Lung microvascular endothelial cell (primary cell): ENCODE measurements around the gene C16orf86. TPM values are rescaled to one million over a fixed set of nuclear protein-coding genes. Genes with fewer than 3 reads are reported as not detected.
A peak's percentile ranks its signal among the peaks of the same experiment; 100 is the strongest.

Experiments
- DNase-seq, 2 donors: peaks; one replicate each; pipeline versions ENCODE4 v3.0.0 to v3.0.0-alpha.2; 2010; ENCODE audit warnings: low read depth in 2 of 2
- total RNA-seq: library from RNA; depleted of rRNA; stranded (reverse); fragments of >200 nt; gene quantifications from 2 replicates; pipeline ENCODE4 v1.2.1, GENCODE V29; 2014

C16orf86 gene, protein sequence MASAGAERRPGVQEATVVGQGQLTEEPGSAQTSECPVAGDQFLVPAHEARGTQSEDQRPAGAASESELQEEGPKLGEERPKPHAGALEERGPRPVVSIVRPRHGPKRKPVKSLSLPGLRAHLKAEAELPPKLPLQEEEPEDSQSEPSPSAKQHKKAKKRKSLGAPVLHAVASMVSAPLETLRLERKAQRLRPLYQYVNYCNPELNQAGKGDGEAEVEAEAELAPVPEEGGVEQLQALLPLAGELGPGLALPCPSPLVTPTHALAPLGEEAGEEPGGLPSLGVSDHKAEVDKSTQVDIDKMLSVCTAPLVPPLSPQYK
- total RNA-seq = 2.6 and 2.8 TPM in 2 replicates

- peak; percentile 69 to 85 for DNase-seq
Observed at GRCh38 chr16:67666559-67667452, at the start of gene C16orf86, which contains the start of gene ENKD1. TSS of gene C16orf86 (plus strand) at chr16:67666814. CDS start at chr16:67666971, 157 bp downstream. TSS of gene ENKD1 (minus strand) at chr16:67666750. CDS start at chr16:67666442, 308 bp downstream.

DNA sequence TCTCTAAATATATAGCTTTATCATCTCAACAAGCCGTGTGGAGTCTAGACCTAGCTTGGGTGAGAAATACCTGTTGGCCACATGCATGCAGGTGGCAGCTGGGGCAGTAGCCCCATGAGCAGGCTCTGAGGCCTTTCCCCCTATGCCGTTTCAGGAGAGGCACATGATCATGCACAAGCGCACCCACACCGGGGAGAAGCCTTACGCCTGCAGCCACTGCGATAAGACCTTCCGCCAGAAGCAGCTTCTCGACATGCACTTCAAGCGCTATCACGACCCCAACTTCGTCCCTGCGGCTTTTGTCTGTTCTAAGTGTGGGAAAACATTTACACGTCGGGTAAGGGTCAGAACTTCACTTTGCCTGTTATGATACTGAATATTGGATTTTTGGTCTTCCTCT is 38.4 kb upstream of the C16orf86 start:
- DNase-seq = no peak

DNA sequence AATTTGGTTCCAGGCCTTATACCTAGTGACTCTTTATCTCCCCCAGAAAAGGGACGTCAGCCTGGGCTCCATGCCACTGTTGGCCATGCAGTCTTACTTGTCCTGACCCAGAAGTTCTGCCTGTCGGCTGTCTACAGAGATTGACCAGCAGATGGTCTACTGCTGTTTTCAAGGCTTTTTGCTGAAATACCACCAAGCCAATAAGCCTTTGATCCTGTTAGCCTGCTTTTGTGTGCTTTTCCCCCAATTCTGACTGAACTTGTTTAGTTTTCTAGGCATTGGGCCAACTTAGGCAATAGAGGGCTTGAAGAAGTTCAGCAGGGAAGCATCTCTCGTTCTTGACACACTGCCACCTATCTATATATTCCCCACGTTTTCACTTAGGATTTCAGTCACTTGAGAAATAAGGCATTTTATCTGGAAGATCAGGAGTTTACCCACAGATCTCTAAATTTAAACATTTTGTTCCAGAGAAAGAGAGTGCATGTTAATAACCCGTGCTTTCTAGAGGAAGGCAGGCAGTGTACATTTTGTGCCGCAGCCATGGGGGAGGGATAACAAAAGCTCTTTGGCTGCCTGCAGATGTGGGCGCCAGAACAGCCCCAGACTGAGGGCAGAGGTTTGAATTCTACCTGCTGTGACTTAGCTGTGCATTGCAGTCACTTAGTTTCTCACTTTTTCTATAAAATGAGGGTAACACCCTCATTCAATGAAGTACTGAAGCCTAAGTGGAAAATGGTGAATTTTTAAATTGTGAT is 34.0 kb upstream of the C16orf86 start:
- no peak for DNase-seq

GRCh38 chr16:67636713-67637112 is 29.9 kb upstream of the C16orf86 start:
- no peak for DNase-seq

GRCh38 chr16:67637625-67638024 is 29.0 kb upstream of the C16orf86 start:
- DNase-seq = no peak

DNA sequence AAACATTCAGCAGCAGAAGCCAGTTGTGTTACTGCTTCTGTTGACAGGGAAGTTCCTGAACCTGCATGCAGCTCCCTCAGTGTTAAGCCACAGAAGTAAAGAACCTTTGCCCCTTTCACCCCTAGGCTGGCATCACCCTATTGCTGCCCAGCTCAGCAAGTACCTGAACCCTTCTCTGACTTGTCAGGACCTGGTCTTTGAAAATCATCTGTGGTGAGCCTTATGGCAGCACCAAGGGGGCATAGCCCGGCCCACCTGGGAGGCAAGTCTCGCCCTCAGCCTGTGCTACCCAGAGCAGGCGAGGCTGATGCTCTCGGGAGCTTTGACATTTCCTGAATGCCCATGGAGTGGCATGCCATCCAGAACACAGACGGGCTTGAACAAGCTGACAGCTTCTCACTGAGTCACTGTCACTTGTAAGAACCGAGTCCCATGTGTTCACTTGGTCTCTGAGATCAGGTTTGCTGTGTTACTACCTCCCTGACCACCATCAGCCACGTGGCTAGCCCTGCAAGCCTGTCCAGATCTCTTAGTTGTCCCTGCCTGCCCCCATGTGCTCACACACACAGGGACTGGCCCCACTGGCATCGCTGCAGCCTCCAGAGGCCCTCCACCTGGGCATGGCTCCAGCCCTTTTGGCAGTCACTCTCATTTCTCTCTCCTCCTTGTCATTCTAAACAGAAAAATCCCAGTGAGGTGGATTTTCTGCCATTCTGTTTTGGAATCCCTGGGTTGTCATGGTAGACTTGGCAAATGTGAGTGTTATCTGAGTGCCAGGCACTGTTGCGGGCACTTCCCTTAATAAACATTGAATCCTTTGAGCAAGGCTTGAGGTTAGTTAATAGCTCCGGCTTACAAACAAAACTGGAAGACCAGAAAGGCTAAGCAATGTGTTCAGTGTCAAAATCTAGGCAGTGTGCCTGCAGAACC is 24.6 kb upstream of the C16orf86 start:
- DNase-seq = peak in 1 of 2 donors; percentile 75

DNA sequence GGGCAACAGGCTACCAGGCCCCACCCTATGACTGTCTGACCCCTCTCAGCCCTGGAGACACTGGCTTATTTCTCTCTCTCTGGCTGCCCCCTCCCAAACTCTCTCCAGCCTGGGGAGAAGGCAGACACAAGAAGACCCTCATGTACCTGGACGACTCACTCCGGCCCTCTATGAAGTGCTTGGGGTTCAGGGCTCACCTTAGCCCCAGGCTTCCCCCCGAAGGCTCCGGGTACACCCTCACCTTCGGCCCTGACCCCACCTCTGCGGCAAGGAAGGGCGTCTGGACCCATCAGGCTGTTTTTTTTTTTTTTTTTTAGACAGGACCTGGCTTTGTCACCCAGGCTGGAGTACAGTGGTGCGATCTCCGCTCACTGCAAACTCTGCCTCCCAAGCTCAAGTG is 22.6 kb upstream of the C16orf86 start:
- DNase-seq = no peak

DNA sequence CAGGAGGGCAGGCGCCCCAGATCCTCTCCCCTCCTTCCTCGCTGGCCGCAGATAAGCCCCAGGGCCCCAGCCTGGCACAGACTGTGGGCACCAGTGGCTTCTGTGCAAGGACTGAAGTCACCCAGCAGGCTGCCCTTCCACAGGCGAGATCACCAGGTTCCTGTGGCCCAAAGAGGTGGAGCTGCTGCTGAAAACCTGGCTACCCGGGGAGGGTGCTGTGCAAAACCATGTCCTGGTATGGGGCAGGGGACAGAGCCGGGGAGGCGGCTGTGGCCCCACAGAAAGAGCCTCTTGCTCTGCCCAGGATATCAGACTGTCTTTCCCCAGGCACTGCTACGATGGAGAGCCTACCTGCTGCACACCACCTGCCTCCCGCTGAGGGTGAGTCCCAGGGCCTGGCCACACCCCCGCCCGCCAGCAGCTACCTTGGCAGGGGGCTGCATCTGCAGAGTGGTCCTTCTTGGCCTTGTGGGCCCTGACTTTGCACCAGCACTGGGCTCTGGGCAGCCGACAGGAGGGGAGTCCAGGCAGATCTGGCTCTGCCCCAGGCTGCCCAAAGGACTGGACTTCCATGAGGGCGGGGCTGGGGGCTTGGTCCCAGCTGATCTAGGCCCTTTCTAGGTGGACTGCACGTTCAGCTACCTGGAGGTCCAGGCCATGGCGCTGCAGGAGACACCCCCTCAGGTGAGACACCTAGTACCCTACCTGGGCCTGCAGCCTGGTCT is 21.1 kb upstream of the C16orf86 start:
- no peak for DNase-seq

DNA sequence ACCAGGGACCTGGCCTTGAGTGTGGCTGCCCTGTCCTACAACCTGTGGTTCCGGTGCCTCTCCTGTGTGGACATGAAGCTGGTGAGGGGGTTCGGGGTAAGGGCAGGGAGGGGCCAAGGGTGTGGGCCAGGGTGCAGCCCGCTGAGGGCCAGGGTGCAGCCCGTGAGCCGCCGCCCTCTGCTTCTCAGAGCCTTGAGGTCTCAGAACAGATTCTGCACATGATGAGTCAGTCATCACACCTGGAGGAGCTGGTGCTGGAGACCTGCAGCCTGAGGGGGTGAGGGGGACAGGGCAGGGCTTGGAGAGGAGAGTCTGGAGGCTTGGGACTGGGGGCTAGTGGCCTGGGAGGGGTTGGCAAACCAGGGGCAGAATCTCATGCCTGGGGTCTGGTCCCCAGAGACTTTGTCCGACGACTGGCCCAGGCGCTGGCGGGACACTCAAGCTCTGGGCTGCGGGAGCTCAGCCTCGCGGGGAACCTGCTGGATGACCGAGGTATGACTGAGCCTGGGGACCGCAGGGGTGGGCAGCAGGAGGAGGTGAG is 19.4 kb upstream of the C16orf86 start:
- DNase-seq = no peak

- no peak for DNase-seq
Observed at GRCh38 chr16:67647681-67648080, 18.9 kb upstream of the C16orf86 start.

DNA sequence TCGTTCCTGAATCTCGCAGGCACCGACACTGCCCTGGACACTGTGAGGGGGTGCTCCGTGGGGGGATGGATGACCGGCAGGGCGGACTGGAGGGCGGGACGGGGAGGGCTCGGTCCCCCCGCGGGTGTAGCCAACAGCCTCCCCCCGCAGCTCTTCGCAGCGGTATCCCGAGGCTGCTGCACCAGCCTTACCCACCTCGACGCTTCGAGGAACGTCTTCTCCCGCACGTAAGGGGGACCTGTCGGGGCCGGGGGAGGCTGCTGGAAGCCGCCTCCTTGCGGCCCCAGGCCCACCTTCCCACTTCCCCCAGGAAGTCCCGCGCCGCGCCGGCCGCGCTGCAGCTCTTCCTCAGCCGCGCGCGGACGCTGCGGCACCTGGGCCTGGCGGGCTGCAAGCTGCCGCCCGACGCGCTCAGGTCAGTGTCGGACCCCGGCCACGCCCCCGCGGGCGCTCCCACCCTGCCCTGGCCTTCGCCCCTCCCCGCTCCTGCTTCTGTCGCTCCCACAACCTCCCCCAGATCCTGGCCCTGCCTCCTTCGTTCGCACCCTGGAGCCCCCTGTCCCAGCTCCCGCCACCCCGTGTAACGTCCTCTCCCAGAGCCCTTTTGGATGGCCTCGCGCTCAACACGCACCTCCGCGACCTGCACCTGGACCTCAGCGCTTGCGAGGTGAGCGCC is 18.4 kb upstream of the C16orf86 start:
- DNase-seq = no peak

- no peak for DNase-seq
Observed at GRCh38 chr16:67648764-67649407, 17.7 kb upstream of the C16orf86 start.

DNA sequence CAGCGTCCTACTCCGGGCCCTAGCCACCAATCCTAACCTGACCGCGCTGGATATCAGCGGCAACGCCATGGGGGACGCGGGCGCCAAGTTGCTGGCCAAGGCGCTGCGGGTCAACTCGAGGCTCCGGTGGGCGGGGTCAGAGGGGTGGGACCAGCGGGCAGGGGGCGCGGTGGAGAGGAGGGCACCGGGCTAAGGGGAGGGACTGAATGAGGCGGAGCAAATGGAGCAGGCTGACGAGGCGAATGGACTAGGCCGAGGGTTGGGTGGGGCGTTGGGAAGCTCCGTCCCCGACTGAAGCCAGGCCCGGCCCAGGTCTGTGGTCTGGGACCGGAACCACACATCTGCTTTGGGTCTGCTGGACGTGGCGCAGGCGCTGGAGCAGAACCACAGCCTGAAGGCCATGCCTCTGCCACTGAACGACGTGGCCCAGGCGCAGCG is 17.1 kb upstream of the C16orf86 start:
- DNase-seq = peak in 1 of 2 donors; percentile 18

DNA sequence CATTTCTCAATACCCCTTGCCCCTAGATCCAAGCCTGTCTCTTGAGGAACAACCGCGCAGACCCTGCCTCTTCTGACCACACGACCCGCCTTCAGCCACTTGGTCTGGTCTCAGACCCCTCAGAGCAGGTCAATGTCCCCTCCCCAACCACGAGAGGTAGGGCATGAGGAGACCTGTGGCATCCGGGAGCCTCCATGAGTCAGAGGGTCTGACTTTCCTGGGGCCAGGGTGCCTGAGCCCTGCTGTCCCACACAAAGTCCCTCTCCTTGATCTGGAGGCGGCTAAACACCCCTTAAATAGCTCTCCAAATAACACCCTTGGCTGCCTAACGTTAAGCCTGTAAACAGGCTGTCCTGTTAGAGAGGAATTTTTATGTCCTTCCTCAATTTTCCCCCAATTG is 16.6 kb upstream of the C16orf86 start:
- DNase-seq = no peak

DNA sequence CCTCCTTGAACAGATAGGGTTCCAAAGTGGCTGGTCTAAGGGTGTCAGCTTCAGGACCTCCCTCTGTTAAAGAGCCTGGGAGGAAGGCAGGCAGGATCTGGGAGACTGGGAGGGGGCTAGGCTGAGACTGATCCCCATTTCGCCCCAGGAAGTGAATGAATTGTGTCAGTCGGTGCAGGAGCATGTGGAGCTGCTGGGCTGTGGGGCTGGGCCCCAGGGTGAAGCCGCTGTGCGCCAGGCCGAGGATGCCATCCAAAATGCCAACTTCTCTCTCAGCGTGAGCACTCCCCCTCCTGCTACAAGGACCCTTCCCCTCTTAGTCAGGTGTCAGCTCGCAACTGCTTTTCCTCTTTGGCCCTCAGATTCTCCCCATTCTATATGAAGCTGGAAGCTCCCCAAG is 15.6 kb upstream of the C16orf86 start:
- no peak for DNase-seq

DNA sequence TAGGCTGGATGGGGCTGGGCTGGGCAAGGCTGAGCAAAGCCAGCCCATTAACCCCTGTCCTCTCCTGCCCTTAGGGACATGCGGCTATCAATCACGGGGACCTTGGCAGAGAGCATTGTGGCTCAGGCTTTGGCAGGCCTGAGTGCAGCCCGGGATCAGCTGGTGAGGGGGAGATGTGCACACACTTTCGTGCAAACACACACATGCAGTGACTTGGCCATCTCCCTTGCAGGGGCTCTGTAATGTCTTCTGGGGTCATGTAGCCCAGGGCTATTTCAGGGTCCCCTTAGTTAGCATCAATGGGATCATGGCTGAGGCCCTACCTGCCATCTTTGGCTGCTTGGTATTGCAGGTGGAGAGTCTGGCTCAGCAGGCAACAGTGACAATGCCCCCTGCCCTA is 14.8 kb upstream of the C16orf86 start:
- DNase-seq = no peak

- no peak for DNase-seq
Observed at GRCh38 chr16:67652578-67653127, 14.0 kb upstream of the C16orf86 start.

GRCh38 chr16:67653128-67653788 is 13.4 kb upstream of the C16orf86 start:
- no peak for DNase-seq
